Body of pancreas (tissue), 4 donors: ENCODE results near the gene ARPP19. TPM values are rescaled to one million over a fixed set of nuclear protein-coding genes. Genes with fewer than 3 reads are reported as not detected.
"Not testable (repeated sequence)": the region's sequence is repeated elsewhere in the genome, so short reads cannot be mapped to it uniquely, and the experiment has no call there.

Source experiments
- ATAC-seq: fragments of 150-250 bp; one replicate; pipeline ENCODE4 v1.9.1; 2016
- DNase-seq, 4 donors: peaks; one replicate each; pipeline ENCODE4 v3.0.0-alpha.2; 2019
- H3K27ac ChIP-seq, 4 donors: fragments of 200-600 bp; sonication (generic); 1 replicate in 3 of 4; 2 replicates in 1 of 4; pipeline versions ENCODE4 v1.5.1 to v1.6.1; 2016 to 2019; ENCODE audit warnings: mild to moderate bottlenecking in 1 of 4, mixed read lengths in 1 of 4, moderate library complexity in 1 of 4
- H3K27me3 ChIP-seq, 2 donors: fragments of 200-600 bp; sonication (generic); one replicate each; pipeline ENCODE4 v1.6.0; 2016; ENCODE audit warnings: mild to moderate bottlenecking in 1 of 2
- H3K36me3 ChIP-seq, 2 donors: fragments of 200-600 bp; sonication (generic); replicated peaks in 1 of 2; 2 replicates each; pipeline ENCODE4 v1.5.1; 2016; ENCODE audit warnings: low read depth in 2 of 2; ENCODE audit not compliant: insufficient read depth in 1 of 2
- H3K4me1 ChIP-seq: fragments of 200-600 bp; sonication (generic); one replicate; pipeline ENCODE4 v1.6.0; 2016
- H3K4me3 ChIP-seq, 2 donors: fragments of 200-600 bp; sonication (generic); 1 replicate in 1 of 2; 2 replicates in 1 of 2; pipeline ENCODE4 v1.5.1; 2016 to 2019
- H3K9me3 ChIP-seq, 3 donors: fragments of 200-600 bp; sonication (generic); 1 replicate in 2 of 3; 2 replicates in 1 of 3; pipeline ENCODE4 v1.5.1; 2016
- CTCF ChIP-seq, 7 experiments: fragments of 450-650 bp in 4 of 7; fragments of 200-600 bp in 3 of 7; sonication (generic) in 3 of 7; IDR thresholded peaks; one replicate each; pipeline ENCODE4 v1.5.1; 2016 to 2019; ENCODE audit warnings: antibody characterized with exemption in 7 of 7
- POLR2A ChIP-seq, 3 donors: fragments of 450-650 bp; IDR thresholded peaks; one replicate each; pipeline ENCODE4 v1.6.1; 2016; ENCODE audit warnings: antibody characterized with exemption in 3 of 3, mild to moderate bottlenecking in 2 of 3
- WGBS, 2 donors: methylation state at CpG; one replicate each; pipeline ENCODE4 v1.1.5; 2017; 5-methylcytosine and 5-hydroxymethylcytosine counted together
- intact Hi-C: fragments of 100-400 bp; cut with DNase I; formaldehyde crosslinking; loops from one replicate; pipeline ENCODE4 v1.15.1; 2023
- total RNA-seq, 2 donors: library from RNA; depleted of rRNA; stranded (reverse); fragments of >200 nt; gene quantifications; one replicate each; pipeline ENCODE4 v1.1.0, GENCODE V29; 2016

ARPP19 gene
- total RNA-seq, 2 donors from 2014 or later = 37.2 to 65.4 TPM

GRCh38 chr15:52567871-52568600 lies 794 bp downstream of the ARPP19 start:
- H3K27me3 ChIP-seq = no peaks in the 10 kb centered on the region
- intact Hi-C loops = no loop called here
- no peak for TF ChIP-seq CTCF (IDR thresholded peaks at IDR 0.05)
- no peak for TF ChIP-seq POLR2A (IDR thresholded peaks at IDR 0.05)
- peak overlapping the region; percentile 95 to 98 (median 95) for H3K27ac ChIP-seq
- ATAC-seq = peak; percentile 57
- 1% methylated on average over 25 of the region's 25 CpGs for WGBS, 2 donors
- peak overlapping the region; percentile 11 to 38 for H3K4me3 ChIP-seq
- H3K9me3 ChIP-seq = no peaks in the 10 kb centered on the region
- H3K4me1 ChIP-seq = peaks cover 44% of the 10 kb centered on the region
- peak; percentile 58 to 66 (median 62) for DNase-seq
- no peaks in the 10 kb centered on the region for H3K36me3 ChIP-seq

GRCh38 chr15:52566889-52567288 lies 1.9 kb downstream of the ARPP19 start:
- ATAC-seq (no peak), DNase-seq (no peak)
- H3K4me1 ChIP-seq = peaks cover 51% of the 10 kb centered on the region

GRCh38 chr15:52565417-52566358 lies 3.1 kb downstream of the ARPP19 start:
- peak overlapping the region in 1 of 4 donors; percentile 8 for H3K27ac ChIP-seq
- H3K9me3 ChIP-seq, H3K4me3 ChIP-seq, H3K27me3 ChIP-seq, H3K36me3 ChIP-seq, intact Hi-C loops, DNase-seq, ATAC-seq: not testable (repeated sequence)
- 87 to 91% methylated on average over 13 of the region's 13 CpGs for WGBS, 2 donors
- H3K4me1 ChIP-seq = peaks cover 55% of the 10 kb centered on the region

More at GRCh38 chr15:52566889-52567288, 1.9 kb downstream of the ARPP19 start:
- Histone ChIP-seq H3K27me3 (no peaks in the 10 kb centered on the region), H3K4me3 (no peak overlapping the region), H3K9me3 (no peaks in the 10 kb centered on the region), H3K36me3 (no peaks in the 10 kb centered on the region), H3K27ac (peak overlapping the region; percentile 9 to 98 (median 95))
- no peak for TF ChIP-seq CTCF (IDR thresholded peaks at IDR 0.05)
- TF ChIP-seq POLR2A (IDR thresholded peaks at IDR 0.05) = no peak
- 20 to 21% methylated on average over 4 of the region's 4 CpGs for WGBS, 2 donors
- intact Hi-C loops = no loop called here

GRCh38 chr15:52563501-52564060 lies 5.2 kb downstream of the ARPP19 start:
- 33 to 35% methylated on average over 4 of the region's 4 CpGs for WGBS, 2 donors
- no peaks in the 10 kb centered on the region for H3K9me3 ChIP-seq
- no peaks in the 10 kb centered on the region for H3K27me3 ChIP-seq
- TF ChIP-seq POLR2A (IDR thresholded peaks at IDR 0.05) (no peak), CTCF (IDR thresholded peaks at IDR 0.05) (no peak)
- peaks cover 67% of the 10 kb centered on the region for H3K4me1 ChIP-seq
- no peak overlapping the region for H3K4me3 ChIP-seq
- intact Hi-C loops = no loop called here
- H3K36me3 ChIP-seq = no peaks in the 10 kb centered on the region
- no peak overlapping the region for H3K27ac ChIP-seq
- DNase-seq (no peak), ATAC-seq (no peak)

GRCh38 chr15:52559575-52559974 lies 9.3 kb downstream of the ARPP19 start:
- Histone ChIP-seq H3K4me3 (no peak overlapping the region), H3K27me3 (no peaks in the 10 kb centered on the region), H3K4me1 (peaks cover 46% of the 10 kb centered on the region), H3K36me3 (no peaks in the 10 kb centered on the region), H3K27ac (no peak overlapping the region), H3K9me3 (no peaks in the 10 kb centered on the region)
- DNase-seq = no peak
- no peak for ATAC-seq
- WGBS, 2 donors = 69 to 73% methylated on average over 2 of the region's 2 CpGs
- intact Hi-C loops = no loop called here
- TF ChIP-seq POLR2A (IDR thresholded peaks at IDR 0.05) = no peak
- no peak for TF ChIP-seq CTCF (IDR thresholded peaks at IDR 0.05)
